HepG2 (cell line): ENCODE measurements around the gene PHEX. TPM values are rescaled to one million over a fixed set of nuclear protein-coding genes. Genes with fewer than 3 reads are reported as not detected.

ENCODE experiments used
- ATAC-seq: fragments of 200-7000 bp; cut with Tn5 transposase; 3 replicates; pipeline ENCODE4 v1.9.1; 2020; ENCODE audit warnings: mild to moderate bottlenecking, moderate library complexity
- BruUV-seq: library from RNA; stranded (reverse); fragments of 400-500 nt; replicated peaks from 2 replicates; lab custom pipeline; 2021; lab: Mats Ljungman, UMichigan
- CTCF ChIA-PET: fragments of 300-600 bp; formaldehyde crosslinking; extraction: SDS; loops from one replicate; lab custom pipeline; 2021; ENCODE audit warnings: low total read pairs, inconsistent platforms, low intra/inter-chr PET ratio; lab: Yijun Ruan, JAX
- POLR2A ChIA-PET: fragments of 350-600 bp; sonication (Branson Sonifier 250); formaldehyde crosslinking; loops from one replicate; lab custom pipeline; 2020; ENCODE audit warnings: antibody characterized with exemption, inconsistent platforms; lab: Yijun Ruan, JAX
- DNase-seq: peaks from one replicate; pipeline ENCODE4 v3.0.0-alpha.2; 2015; ENCODE audit warnings: low spot score
- FAIRE-seq: peaks from 3 replicates; lab custom pipeline; 2011; peaks lifted over from hg19 to GRCh38; lab: Jason Lieb, UNC
- H2AFZ ChIP-seq: one replicate; pipeline ENCODE4 v1.6.1; 2011; ENCODE audit warnings: low read length, inconsistent platforms
- H3K27ac ChIP-seq: fragments of 300-600 bp; 3 replicates; pipeline ENCODE4 v1.8.0; 2011; ENCODE audit warnings: mixed run types, mild to moderate bottlenecking, mixed read lengths, low read length, inconsistent platforms; ENCODE audit not compliant: insufficient read depth; ENCODE audit errors: extremely low read length
- H3K27me3 ChIP-seq, 2 experiments: fragments of 200-600 bp in 1 of 2; 2 replicates in 1 of 2; 3 replicates in 1 of 2; pipeline versions ENCODE4 v1.6.0 to v1.8.0; 2011; ENCODE audit warnings: low read length in 2 of 2, mild to moderate bottlenecking in 2 of 2, moderate library complexity in 2 of 2, inconsistent platforms in 1 of 2; ENCODE audit not compliant: insufficient read depth in 2 of 2, control insufficient read depth in 1 of 2
- H3K36me3 ChIP-seq, 2 experiments: fragments of 200-600 bp in 1 of 2; replicated peaks in 1 of 2; 2 replicates in 1 of 2; 3 replicates in 1 of 2; pipeline versions ENCODE4 v1.5.1 to v1.8.0; 2011; ENCODE audit warnings: low read length in 2 of 2, inconsistent platforms in 1 of 2; ENCODE audit not compliant: insufficient read depth in 2 of 2, control insufficient read depth in 1 of 2
- H3K4me1 ChIP-seq: 2 replicates; pipeline ENCODE4 v1.5.1; 2012; ENCODE audit warnings: low read length, inconsistent platforms; ENCODE audit not compliant: insufficient read depth
- H3K4me2 ChIP-seq: 2 replicates; pipeline ENCODE4 v1.6.0; 2011; ENCODE audit warnings: low read depth, low read length, inconsistent platforms
- H3K4me3 ChIP-seq, 3 experiments: fragments of 200-600 bp in 1 of 3; sonication (generic), shearing (Covaris generic) in 1 of 3; replicated peaks in 1 of 3; 2 replicates each; pipeline ENCODE4 v1.5.1; 2011 to 2016; ENCODE audit warnings: low read length in 3 of 3, inconsistent platforms in 2 of 3, low read depth in 2 of 3, mild to moderate bottlenecking in 2 of 3, control low read depth in 1 of 3, mixed read lengths in 1 of 3; ENCODE audit not compliant: insufficient read depth in 1 of 3
- H3K79me2 ChIP-seq: one replicate; pipeline ENCODE4 v1.6.1; 2011; ENCODE audit warnings: low read length, inconsistent platforms; ENCODE audit not compliant: insufficient read depth
- H3K9ac ChIP-seq: 2 replicates; pipeline ENCODE4 v1.6.0; 2011; ENCODE audit warnings: mild to moderate bottlenecking, low read depth, low read length, inconsistent platforms; ENCODE audit not compliant: insufficient read depth
- H3K9me3 ChIP-seq: 2 replicates; pipeline ENCODE4 v1.5.1; 2012; ENCODE audit warnings: mild to moderate bottlenecking, low read length
- H4K20me1 ChIP-seq: 2 replicates; pipeline ENCODE4 v1.6.0; 2011; ENCODE audit warnings: inconsistent platforms, mild to moderate bottlenecking, low read length, moderate library complexity; ENCODE audit not compliant: insufficient read depth
- ELF1 ChIP-seq: sonication (generic); formaldehyde crosslinking; IDR thresholded peaks from 2 replicates; pipeline ENCODE4 v1.4.0; 2020; ENCODE audit warnings: missing genetic modification reagents
- FOXM1 ChIP-seq: sonication (generic); formaldehyde crosslinking; IDR thresholded peaks from 2 replicates; pipeline ENCODE4 v1.5.0; 2020; ENCODE audit warnings: missing genetic modification reagents
- GATA4 ChIP-seq: sonication (generic); IDR thresholded peaks from 2 replicates; pipeline ENCODE4 v1.6.1; 2016; ENCODE audit warnings: antibody characterized with exemption, low read depth, borderline replicate concordance
- IKZF4 ChIP-seq: sonication (generic); formaldehyde crosslinking; IDR thresholded peaks from 2 replicates; pipeline ENCODE4 v1.5.1; 2020; ENCODE audit warnings: borderline replicate concordance, mild to moderate bottlenecking, low read depth, missing genetic modification reagents; ENCODE audit errors: not compliant biosample characterization
- MXD4 ChIP-seq: IDR thresholded peaks from 2 replicates; pipeline ENCODE4 v1.6.1; 2016; ENCODE audit warnings: mild to moderate bottlenecking, missing biosample characterization, missing genetic modification reagents
- NFYC ChIP-seq: IDR thresholded peaks from 2 replicates; pipeline ENCODE4 v1.6.1; 2016; ENCODE audit warnings: missing genetic modification reagents, missing compliant biosample characterization
- NR1H2 ChIP-seq: sonication (generic); formaldehyde crosslinking; IDR thresholded peaks from 2 replicates; pipeline ENCODE4 v1.8.1; 2022; ENCODE audit warnings: low read depth, missing genetic modification reagents, borderline replicate concordance
- RFX5 ChIP-seq: IDR thresholded peaks from 2 replicates; pipeline ENCODE4 v1.6.1; 2011; ENCODE audit warnings: low read depth, low read length, improper control_type of control experiment
- TCF7 ChIP-seq: sonication (generic); IDR thresholded peaks from 2 replicates; pipeline ENCODE4 v1.6.1; 2016; ENCODE audit warnings: antibody characterized with exemption, low read depth
- TP53 ChIP-seq: sonication (generic); formaldehyde crosslinking; conservative IDR thresholded peaks from 2 replicates; pipeline ENCODE4 v1.4.0; 2020; ENCODE audit warnings: missing genetic modification reagents
- ZFYVE20 ChIP-seq: sonication (generic); formaldehyde crosslinking; IDR thresholded peaks from 2 replicates; pipeline ENCODE4 v1.8.0; 2023; ENCODE audit warnings: low read depth, mild to moderate bottlenecking, moderate library complexity, missing genetic modification reagents, borderline replicate concordance
- ZNF333 ChIP-seq: sonication (generic); formaldehyde crosslinking; IDR thresholded peaks from 2 replicates; pipeline ENCODE4 v1.4.0; 2020; ENCODE audit warnings: mild to moderate bottlenecking, missing genetic modification reagents, borderline replicate concordance
- ZNF556 ChIP-seq: sonication (generic); formaldehyde crosslinking; IDR thresholded peaks from 2 replicates; pipeline ENCODE4 v1.4.0; 2020; ENCODE audit warnings: mild to moderate bottlenecking, missing genetic modification reagents, borderline replicate concordance
- ZNF567 ChIP-seq: sonication (generic); formaldehyde crosslinking; IDR thresholded peaks from 2 replicates; pipeline ENCODE4 v1.8.1; 2023; ENCODE audit warnings: mild to moderate bottlenecking, missing genetic modification reagents, borderline replicate concordance
- WGBS: methylation state at CpG from one replicate; pipeline ENCODE4 v1.1.6; 2017; ENCODE audit warnings: low lambda C conversion rate; 5-methylcytosine and 5-hydroxymethylcytosine counted together
- in situ Hi-C: cut with HindIII; loops from 2 replicates; pipeline ENCODE4 v1.10.0; 2017; ENCODE audit warnings: low pct_unique_long_range_greater_than_20kb; ENCODE audit not compliant: extremely low pct_ligation_motif_present
- intact Hi-C: fragments of 100-400 bp; cut with micrococcal nuclease; formaldehyde crosslinking; loops from one replicate; pipeline ENCODE4 v1.10.0; 2022; ENCODE audit not compliant: unreplicated experiment
- polyA plus RNA-seq, 8 experiments: library from polyadenylated mRNA; depleted of rRNA in 3 of 8; stranded (reverse) in 7 of 8; unstranded in 1 of 8; fragments of >200 nt; fragmentation: Illumina TruSeq in 4 of 8; extraction: Trizol in 4 of 8; gene quantifications; 2 replicates each; pipeline versions ENCODE4 v1.2.1 to v1.2.3, GENCODE V29; 2011 to 2016; ENCODE audit warnings: low read depth in 4 of 8, missing spikeins in 1 of 8, mixed read lengths in 1 of 8; ENCODE audit not compliant: insufficient read depth in 1 of 8
- total RNA-seq, 5 experiments: library from RNA; depleted of rRNA; stranded (reverse); fragments of >200 nt; fragmentation: Illumina TruSeq; extraction: Trizol; gene quantifications; 2 replicates each; pipeline ENCODE4 v1.2.3, GENCODE V29; 2016; ENCODE audit warnings: low read depth in 1 of 5
- TF ChIP-seq, protein P1 (sequence below): sonication (generic); formaldehyde crosslinking; IDR thresholded peaks from 2 replicates; pipeline ENCODE4 v1.5.0; 2020; ENCODE audit warnings: mild to moderate bottlenecking, missing genetic modification reagents, borderline replicate concordance

The PHEX gene
- total and polyA plus RNA-seq, 2 of the 13 experiments (the other 11 are each of a cell fraction or from before 2014, with no cell fraction given) = 0.01 to 0.27 TPM

DNA sequence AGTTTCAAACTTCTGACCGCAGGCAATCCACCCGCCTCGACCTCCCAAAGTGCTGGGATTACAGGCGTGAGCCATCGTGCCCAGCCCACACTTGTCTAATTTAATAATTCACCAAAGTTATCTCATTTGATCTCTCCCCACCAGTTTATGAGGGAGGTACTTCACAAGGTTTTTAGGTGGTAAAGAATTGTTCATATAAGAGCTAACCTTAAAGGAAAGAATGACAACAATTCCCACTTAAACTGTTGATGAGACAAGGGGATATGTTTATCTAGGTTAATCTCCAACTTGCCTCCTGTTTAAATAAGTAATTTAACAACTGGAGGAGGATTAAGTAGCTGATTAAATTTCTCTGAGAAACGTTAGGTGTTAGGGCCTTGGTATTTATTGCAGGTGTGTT is 123.0 kb downstream of the PHEX start:
- BruUV-seq = no TSS peak
- Histone ChIP-seq H3K9ac (no peak overlapping the region), H3K9me3 (no peaks in the 10 kb centered on the region), H3K27me3 (no peaks in the 10 kb centered on the region), H3K4me2 (no peak overlapping the region), H3K36me3 (no peaks in the 10 kb centered on the region), H3K4me1 (no peaks in the 10 kb centered on the region), H3K27ac (no peak overlapping the region), H2AFZ (no peak overlapping the region), H3K4me3 (no peak overlapping the region), H3K79me2 (no peaks in the 10 kb centered on the region), H4K20me1 (no peaks in the 10 kb centered on the region)
- no peak for FAIRE-seq
- in situ Hi-C loops (no loop called here), intact Hi-C loops (no loop called here)
- CTCF ChIA-PET = no interaction called here
- ATAC-seq = no peak
- DNase-seq = no peak
- WGBS = 74% methylated on average over 6 of the region's 6 CpGs
- TF ChIP-seq MXD4 (CRISPR knock-in tag) = no peak
- no peak for TF ChIP-seq ZFYVE20 (CRISPR knock-in tag)
- no peak for TF ChIP-seq NR1H2 (CRISPR knock-in tag)
- TF ChIP-seq ZNF333 (CRISPR knock-in tag) = no peak
- no peak for TF ChIP-seq TP53 (CRISPR knock-in tag)
- POLR2A ChIA-PET = no interaction called here

DNA sequence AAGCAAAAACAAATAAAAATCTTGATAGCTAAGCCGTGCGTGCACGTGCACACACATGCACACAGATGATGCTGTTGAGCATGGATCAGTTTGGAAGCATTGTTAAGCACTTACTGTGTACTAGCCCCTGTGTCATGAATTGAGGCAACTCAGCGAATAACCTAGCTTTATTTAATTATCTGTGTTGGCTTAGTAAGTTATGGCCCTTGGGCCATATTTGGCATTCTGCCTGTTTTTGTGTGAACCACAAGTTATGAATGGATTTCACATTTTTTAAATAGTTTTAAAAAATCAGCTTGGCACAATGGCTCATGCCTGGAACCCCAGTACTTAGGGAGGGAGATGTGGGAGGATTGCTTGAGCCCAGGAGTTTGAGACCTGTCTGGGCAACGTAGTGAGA is 126.9 kb downstream of the PHEX start:
- no peak overlapping the region for H3K9ac ChIP-seq
- H4K20me1 ChIP-seq = no peaks in the 10 kb centered on the region
- intact Hi-C loops = no loop called here
- no peaks in the 10 kb centered on the region for H3K4me1 ChIP-seq
- no TSS peak for BruUV-seq
- 74% methylated on average over 5 of the region's 5 CpGs for WGBS
- H3K27ac ChIP-seq = no peak overlapping the region
- FAIRE-seq (no peak), DNase-seq (no peak), ATAC-seq (no peak)
- no peaks in the 10 kb centered on the region for H3K36me3 ChIP-seq
- H3K4me3 ChIP-seq = no peak overlapping the region
- POLR2A ChIA-PET = no interaction called here
- no peaks in the 10 kb centered on the region for H3K27me3 ChIP-seq
- CTCF ChIA-PET = no interaction called here
- no peaks in the 10 kb centered on the region for H3K79me2 ChIP-seq
- in situ Hi-C loops = no loop called here
- no peak overlapping the region for H3K4me2 ChIP-seq
- H2AFZ ChIP-seq = no peak overlapping the region
- H3K9me3 ChIP-seq = no peaks in the 10 kb centered on the region
- no peak for TF ChIP-seq TCF7
- TF ChIP-seq ZNF567 (CRISPR knock-in tag) = no peak
- no peak for TF ChIP-seq IKZF4
- TF ChIP-seq NFYC (CRISPR knock-in tag) = no peak
- TF ChIP-seq GATA4 = no peak
- no peak for TF ChIP-seq ZNF556 (CRISPR knock-in tag)
- TF ChIP-seq, protein P1, sequence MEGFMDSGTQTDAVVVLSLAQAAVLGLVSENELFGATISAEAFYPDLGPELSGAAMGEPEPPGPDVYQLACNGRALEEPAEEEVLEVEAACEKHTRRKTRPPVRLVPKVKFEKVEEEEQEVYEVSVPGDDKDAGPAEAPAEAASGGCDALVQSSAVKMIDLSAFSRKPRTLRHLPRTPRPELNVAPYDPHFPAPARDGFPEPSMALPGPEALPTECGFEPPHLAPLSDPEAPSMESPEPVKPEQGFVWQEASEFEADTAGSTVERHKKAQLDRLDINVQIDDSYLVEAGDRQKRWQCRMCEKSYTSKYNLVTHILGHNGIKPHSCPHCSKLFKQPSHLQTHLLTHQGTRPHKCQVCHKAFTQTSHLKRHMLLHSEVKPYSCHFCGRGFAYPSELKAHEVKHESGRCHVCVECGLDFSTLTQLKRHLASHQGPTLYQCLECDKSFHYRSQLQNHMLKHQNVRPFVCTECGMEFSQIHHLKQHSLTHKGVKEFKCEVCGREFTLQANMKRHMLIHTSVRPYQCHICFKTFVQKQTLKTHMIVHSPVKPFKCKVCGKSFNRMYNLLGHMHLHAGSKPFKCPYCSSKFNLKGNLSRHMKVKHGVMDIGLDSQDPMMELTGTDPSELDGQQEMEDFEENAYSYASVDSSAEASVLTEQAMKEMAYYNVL = no peak
- TF ChIP-seq RFX5 = no peak
- no peak for TF ChIP-seq ELF1
- no peak for TF ChIP-seq FOXM1 (CRISPR knock-in tag)
